Nucleus accumbens (tissue), 56 donors: Measurements from ENCODE around the gene PSRC1.

Experiments used
- DNase-seq, 56 donors: peaks; one replicate each; lab custom pipeline; 2025; lab: John Stamatoyannopoulos, UW

Gene PSRC1

GRCh38 chr1:109249654-109250401, 33.1 kb downstream of the PSRC1 start:
- peak in 1 of 56 donors; percentile 26 for DNase-seq

- DNase-seq, result peak in 38 of 56 donors; percentile 24 to 83 (median 50)
Measured at GRCh38 chr1:109248797-109249629, 33.9 kb downstream of the PSRC1 start, which contains the start of gene CELSR2. Gene CELSR2, plus strand, starts transcription at chr1:109249539. Its CDS starts 541 bp downstream, at chr1:109250080.

GRCh38 chr1:109248444-109248796, 34.5 kb downstream of the PSRC1 start:
- DNase-seq, result no peak

DNA sequence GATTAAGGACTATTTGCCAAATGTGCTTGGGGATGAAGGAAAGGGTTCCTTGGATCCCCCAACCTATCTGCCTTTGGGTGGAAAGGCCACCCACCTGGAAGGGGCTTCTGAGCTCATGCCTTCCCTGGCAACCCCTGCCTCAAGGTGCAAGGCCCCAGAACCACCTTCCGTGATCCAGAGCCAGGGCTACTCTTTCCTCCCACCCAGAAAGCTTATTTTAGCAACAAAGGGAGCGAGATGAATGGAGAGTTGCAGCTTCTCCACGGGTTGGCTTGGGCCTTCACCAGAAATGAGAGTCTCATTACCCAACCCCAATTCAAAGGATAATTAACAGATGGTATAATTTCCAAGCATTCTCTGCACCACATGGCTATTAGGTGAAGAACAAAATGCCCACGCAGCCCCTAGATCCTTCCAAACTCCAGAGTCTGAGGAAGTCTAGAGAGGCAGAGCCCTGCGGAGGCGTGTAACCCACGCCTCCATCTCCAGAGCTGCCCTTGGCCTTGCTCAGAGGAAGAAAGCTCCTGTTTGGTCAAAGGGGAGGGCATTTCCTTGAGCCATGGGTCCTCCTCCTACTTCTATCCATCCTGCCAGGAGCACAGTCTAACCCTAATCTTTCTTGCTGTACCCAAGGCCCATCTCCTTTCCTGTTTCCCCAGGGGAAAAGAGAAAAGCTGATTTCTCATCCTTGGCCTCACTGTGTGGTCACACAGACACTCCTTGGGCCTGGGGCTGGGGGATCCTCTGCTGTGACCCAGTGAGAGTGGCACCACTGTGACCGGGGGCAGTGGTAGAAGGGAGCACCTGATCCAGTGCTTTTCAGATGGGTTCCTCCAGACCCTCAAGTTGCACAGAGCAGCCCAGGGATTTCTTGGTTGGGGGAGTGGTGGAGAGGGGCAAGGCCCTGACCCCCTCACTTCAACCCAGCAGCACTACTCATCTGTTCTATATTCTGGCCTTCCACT, 35.3 kb downstream of the PSRC1 start:
- DNase-seq, result no peak

- no peak for DNase-seq
Measured at GRCh38 chr1:109246141-109246551, 36.8 kb downstream of the PSRC1 start.

- no peak for DNase-seq
Measured at GRCh38 chr1:109243860-109244552, 38.9 kb downstream of the PSRC1 start.

GRCh38 chr1:109243221-109243620, 39.7 kb downstream of the PSRC1 start:
- no peak for DNase-seq

DNA sequence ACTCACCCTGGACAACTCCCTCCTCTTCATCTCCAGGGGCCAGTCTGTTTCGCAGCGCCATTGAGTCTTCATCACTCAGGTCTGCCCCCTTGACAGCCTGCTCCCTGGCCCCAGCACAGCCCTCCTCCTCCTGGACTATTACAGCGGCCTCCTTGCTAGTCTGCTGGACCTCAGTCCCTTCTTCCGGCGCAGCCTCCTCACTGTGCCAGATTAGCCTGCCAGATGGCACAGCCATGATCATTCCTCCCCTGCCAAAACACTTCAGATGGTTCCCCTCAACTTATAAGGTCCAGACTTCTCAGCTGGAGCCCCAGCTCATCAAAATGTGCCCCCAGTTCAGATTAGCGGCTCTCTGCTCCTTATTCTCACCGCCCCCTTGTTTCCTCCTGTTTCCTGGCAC, 40.6 kb downstream of the PSRC1 start:
- DNase-seq, result peak in 5 of 56 donors; percentile 25 to 43 (median 42)

DNA sequence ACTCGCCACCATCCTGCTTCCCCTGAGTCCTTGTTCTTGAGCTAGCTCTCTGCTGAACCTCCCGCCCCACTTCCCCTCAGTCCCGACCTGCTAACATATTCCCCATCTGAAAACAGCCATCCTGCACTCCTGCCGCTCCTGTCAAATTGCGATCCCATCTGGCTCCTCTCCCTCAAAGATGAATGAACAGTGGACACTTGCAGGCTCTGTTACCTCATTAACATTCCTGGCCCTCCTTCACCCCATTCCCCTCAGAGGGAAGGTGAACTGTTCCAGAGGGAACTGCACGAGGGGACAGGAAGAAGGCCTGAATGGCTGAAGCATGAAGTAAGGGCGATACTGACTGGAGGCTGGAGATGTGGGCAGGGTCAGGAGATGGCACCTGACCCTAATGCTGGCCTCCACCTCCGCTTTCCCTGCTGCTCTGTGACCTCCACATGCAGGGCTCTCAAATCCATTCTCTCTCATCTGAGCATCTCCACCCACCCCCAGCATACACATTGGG, 41.1 kb downstream of the PSRC1 start:
- peak in 2 of 56 donors; percentile 23 to 29 for DNase-seq

DNA sequence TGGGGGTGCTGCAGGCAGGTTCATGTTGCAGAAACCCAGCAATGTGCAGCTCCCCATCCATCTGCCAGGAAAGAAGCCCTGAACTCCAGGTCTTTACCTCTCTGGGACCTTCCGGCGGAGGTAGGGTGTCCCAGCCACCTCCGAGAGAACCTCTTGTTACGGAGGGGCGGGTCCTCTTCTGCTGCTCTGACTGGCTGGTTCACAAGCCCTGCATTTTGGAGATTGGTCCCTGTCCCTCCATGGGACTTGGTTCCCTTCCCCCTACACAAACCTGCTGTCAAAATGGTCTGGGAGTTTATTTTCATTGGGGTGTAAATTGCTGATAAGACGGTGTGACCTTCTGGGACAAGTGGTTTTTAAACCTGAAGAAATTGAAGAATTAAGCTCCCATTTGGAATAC, 41.6 kb downstream of the PSRC1 start:
- DNase-seq, result no peak

DNA sequence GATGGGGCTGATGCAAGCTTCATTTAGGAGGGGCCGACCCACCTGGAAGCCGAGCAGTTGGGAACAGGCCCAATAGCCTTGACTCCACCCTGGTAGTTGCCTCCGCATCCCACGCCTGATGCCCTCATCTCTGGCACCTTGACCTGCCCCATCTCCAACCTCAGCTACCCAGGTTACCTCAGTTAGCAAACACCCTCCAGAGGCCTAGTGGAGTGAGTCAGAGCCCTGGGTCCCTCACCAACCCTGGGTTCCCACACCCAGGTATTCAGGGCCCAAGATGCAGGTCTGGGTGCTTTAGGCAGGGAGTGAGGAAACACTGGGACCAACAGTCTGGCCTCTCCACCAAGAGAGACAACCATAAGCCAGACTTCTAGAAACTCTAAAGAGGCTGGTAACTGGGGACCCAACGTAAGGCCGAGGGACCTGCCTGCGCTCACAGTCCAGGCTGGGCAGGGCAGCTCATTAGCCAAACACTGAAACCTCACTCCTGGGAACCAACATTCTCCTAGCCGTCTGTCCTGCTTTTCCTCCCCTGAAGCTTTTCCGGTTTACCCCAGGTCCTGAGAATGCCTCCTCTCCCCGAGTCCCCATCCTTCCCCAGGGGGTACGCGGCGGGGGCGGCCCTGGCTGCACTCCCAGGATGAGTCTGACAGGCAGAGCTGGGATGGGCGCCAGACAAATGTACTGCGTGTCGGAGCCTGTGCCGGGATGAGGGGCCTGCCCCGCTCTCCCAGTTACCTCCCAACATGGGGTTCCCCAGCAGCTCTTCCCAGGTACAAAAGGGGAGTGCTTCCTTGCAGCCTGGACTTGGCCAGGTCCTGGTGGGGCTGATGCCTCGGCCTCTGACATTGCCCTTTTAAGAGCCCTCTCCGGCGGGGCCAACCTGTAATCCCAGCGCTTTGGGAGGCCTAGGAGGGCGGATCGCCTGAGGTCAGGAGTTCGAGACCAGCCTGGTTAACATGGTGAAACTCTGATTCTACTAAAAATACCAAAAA, 42.5 kb downstream of the PSRC1 start:
- DNase-seq, result peak in 27 of 56 donors; percentile 26 to 82 (median 44)

GRCh38 chr1:109239409-109240068, 43.4 kb downstream of the PSRC1 start:
- DNase-seq, result peak in 3 of 56 donors; percentile 26 to 42 (median 30)

- DNase-seq, result no peak
Measured at GRCh38 chr1:109239047-109239408, 43.9 kb downstream of the PSRC1 start.

DNA sequence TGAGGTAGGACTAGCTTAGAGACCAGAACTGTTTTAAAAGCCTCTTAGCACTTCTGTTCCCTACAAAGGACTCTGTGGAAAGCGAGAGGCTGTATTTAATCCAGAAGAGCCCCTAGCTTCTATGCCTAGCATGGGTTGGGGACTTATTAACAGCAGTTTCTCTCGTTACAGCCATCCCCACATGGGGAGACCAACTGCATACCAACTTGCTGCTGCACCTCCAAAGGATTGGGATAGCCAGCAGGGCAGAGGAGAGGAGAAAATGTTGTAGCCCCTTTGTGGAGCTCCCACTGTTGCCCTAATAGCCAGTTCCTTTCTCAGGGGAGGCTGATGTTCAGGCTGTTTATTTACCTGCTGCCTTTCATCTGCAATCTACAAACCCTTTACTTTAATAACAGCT, 44.6 kb downstream of the PSRC1 start:
- no peak for DNase-seq

- no peak for DNase-seq
Measured at GRCh38 chr1:109237512-109237911, 45.4 kb downstream of the PSRC1 start.

DNA sequence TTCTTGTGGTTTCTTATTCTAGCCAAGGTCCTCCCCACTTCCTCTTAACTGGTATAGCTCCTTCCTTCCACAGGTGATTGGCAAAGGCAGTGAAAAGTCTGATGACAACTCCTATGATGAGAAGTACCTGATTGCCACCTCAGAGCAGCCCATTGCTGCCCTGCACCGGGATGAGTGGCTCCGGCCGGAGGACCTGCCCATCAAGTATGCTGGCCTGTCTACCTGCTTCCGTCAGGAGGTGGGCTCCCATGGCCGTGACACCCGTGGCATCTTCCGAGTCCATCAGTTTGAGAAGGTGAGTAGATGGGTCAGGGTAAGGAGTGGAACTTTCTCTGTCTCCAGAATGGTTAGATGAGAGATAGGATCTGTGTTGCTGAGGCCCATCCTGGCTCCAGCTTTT, 47.8 kb downstream of the PSRC1 start:
- DNase-seq, result no peak

DNA sequence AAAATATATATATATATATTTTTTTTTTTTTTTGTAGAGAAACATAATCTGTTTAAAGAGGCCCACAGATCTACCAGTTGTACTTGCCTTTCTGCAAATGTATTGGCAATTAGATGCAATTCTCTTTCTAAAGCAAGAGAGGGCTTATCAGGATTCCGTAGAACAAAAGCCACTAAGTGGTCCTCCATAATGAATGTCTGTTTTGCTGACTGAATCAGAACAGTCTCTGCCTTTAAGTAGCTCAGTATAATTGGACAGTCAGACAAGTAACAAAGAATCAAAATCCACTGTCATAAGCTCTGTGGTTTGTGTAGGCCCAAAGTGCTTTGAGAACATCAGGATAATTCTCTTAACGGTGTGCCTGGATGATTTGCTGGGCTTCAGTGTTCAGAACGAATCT, 51.9 kb downstream of the PSRC1 start:
- DNase-seq, result no peak
